Neuronal stem cell (in vitro differentiated cells): Measurements from ENCODE around the gene CAD.

Experiments used
- DNase-seq: peaks from one replicate; pipeline ENCODE4 v3.0.0-alpha.2; 2013; ENCODE audit warnings: low spot score
- H2AFZ ChIP-seq: one replicate; pipeline ENCODE4 v1.6.1; 2013; ENCODE audit warnings: mild to moderate bottlenecking, low read length, inconsistent platforms
- H2AK5ac ChIP-seq: 2 replicates; pipeline ENCODE4 v1.6.1; 2013; ENCODE audit warnings: low read depth, mild to moderate bottlenecking, inconsistent platforms, low read length, moderate library complexity, mixed read lengths
- H2BK120ac ChIP-seq: 2 replicates; pipeline ENCODE4 v1.6.1; 2013; ENCODE audit warnings: low read depth, mild to moderate bottlenecking, inconsistent platforms, low read length, moderate library complexity, mixed read lengths
- H2BK12ac ChIP-seq: one replicate; pipeline ENCODE4 v1.6.1; 2013; ENCODE audit warnings: low read length, inconsistent platforms
- H2BK15ac ChIP-seq: 2 replicates; pipeline ENCODE4 v1.6.1; 2013; ENCODE audit warnings: mild to moderate bottlenecking, low read length, inconsistent platforms, mixed read lengths
- H2BK5ac ChIP-seq: one replicate; pipeline ENCODE4 v1.6.1; 2013; ENCODE audit warnings: inconsistent platforms, mild to moderate bottlenecking, low read length, moderate library complexity
- H3K14ac ChIP-seq: one replicate; pipeline ENCODE4 v1.6.1; 2013; ENCODE audit warnings: low read length, inconsistent platforms
- H3K18ac ChIP-seq: 2 replicates; pipeline ENCODE4 v1.6.1; 2013; ENCODE audit warnings: low read length, inconsistent platforms
- H3K23ac ChIP-seq: 2 replicates; pipeline ENCODE4 v1.6.1; 2013; ENCODE audit warnings: low read depth, mild to moderate bottlenecking, mixed read lengths, low read length, inconsistent platforms; ENCODE audit not compliant: poor library complexity
- H3K27ac ChIP-seq: replicated peaks from 3 replicates; pipeline ENCODE4 v1.5.1; 2013; ENCODE audit warnings: low read length, inconsistent platforms
- H3K27me3 ChIP-seq, 3 experiments: 2 replicates each; pipeline ENCODE4 v1.6.1; 2013; ENCODE audit warnings: low read length in 3 of 3, mild to moderate bottlenecking in 2 of 3, inconsistent platforms in 1 of 3, low read depth in 1 of 3, mixed read lengths in 1 of 3, moderate library complexity in 1 of 3; ENCODE audit not compliant: control insufficient read depth in 3 of 3, insufficient read depth in 3 of 3
- H3K36me3 ChIP-seq, 2 donors: replicated peaks in 1 of 2; 2 replicates each; pipeline ENCODE4 v1.6.1; 2013; ENCODE audit warnings: low read length in 2 of 2; ENCODE audit not compliant: control insufficient read depth in 2 of 2, insufficient read depth in 2 of 2
- H3K4ac ChIP-seq: 2 replicates; pipeline ENCODE4 v1.6.1; 2013; ENCODE audit warnings: inconsistent platforms, mild to moderate bottlenecking, low read length, moderate library complexity
- H3K4me1 ChIP-seq, 2 donors: 1 replicate in 1 of 2; 2 replicates in 1 of 2; pipeline ENCODE4 v1.6.1; 2013; ENCODE audit warnings: low read length in 2 of 2, low read depth in 1 of 2; ENCODE audit not compliant: control insufficient read depth in 2 of 2, insufficient read depth in 1 of 2
- H3K4me2 ChIP-seq: one replicate; pipeline ENCODE4 v1.6.1; 2013; ENCODE audit warnings: mild to moderate bottlenecking, low read length, inconsistent platforms; ENCODE audit not compliant: insufficient read depth, poor library complexity, severe bottlenecking
- H3K4me3 ChIP-seq, 2 donors: 2 replicates each; pipeline ENCODE4 v1.5.1; 2013; ENCODE audit warnings: low read length in 2 of 2, mild to moderate bottlenecking in 2 of 2, inconsistent platforms in 1 of 2, moderate library complexity in 1 of 2
- H3K79me1 ChIP-seq: one replicate; pipeline ENCODE4 v1.6.1; 2013; ENCODE audit warnings: low read depth, mild to moderate bottlenecking, inconsistent platforms, low read length, moderate library complexity
- H3K9ac ChIP-seq: one replicate; pipeline ENCODE4 v1.6.1; 2013; ENCODE audit warnings: mild to moderate bottlenecking, low read depth, low read length, inconsistent platforms; ENCODE audit not compliant: poor library complexity
- H3K9me3 ChIP-seq, 2 donors: replicated peaks in 1 of 2; 2 replicates each; pipeline versions ENCODE3 to v1.6.1; 2013; ENCODE audit warnings: low read length in 2 of 2, mild to moderate bottlenecking in 2 of 2, inconsistent platforms in 1 of 2, low read depth in 1 of 2, mixed read lengths in 1 of 2, moderate library complexity in 1 of 2; ENCODE audit not compliant: control insufficient read depth in 2 of 2, insufficient read depth in 1 of 2
- H4K8ac ChIP-seq: one replicate; pipeline ENCODE4 v1.6.1; 2013; ENCODE audit warnings: low read depth, mild to moderate bottlenecking, inconsistent platforms, low read length, moderate library complexity
- H4K91ac ChIP-seq: one replicate; pipeline ENCODE4 v1.6.1; 2013; ENCODE audit warnings: low read length, low read depth, mild to moderate bottlenecking, inconsistent platforms; ENCODE audit not compliant: poor library complexity
- WGBS, 2 donors: extraction: QIAGEN DNeasy Blood & Tissue Kit; methylation state at CpG; one replicate each; pipeline ENCODE4 v1.1.7; 2013; ENCODE audit warnings: missing lambda C conversion rate in 2 of 2, mixed read lengths in 1 of 2; ENCODE audit not compliant: insufficient read length in 2 of 2, insufficient replicate concordance in 1 of 2; ENCODE audit errors: extremely low coverage in 2 of 2; 5-methylcytosine and 5-hydroxymethylcytosine counted together

Gene CAD

GRCh38 chr2:27178469-27178868 is 38.7 kb upstream of the CAD start:
- H3K36me3 ChIP-seq, result no peaks in the 10 kb centered on the region
- no peak overlapping the region for H2AFZ ChIP-seq
- H3K4ac ChIP-seq, result no peak overlapping the region
- H3K4me1 ChIP-seq, result no peaks in the 10 kb centered on the region
- H3K14ac ChIP-seq, result no peak overlapping the region
- H3K79me1 ChIP-seq, result no peaks in the 10 kb centered on the region
- no peak overlapping the region for H2BK15ac ChIP-seq
- H4K91ac ChIP-seq, result no peak overlapping the region
- no CpG with 5 or more reads among the region's 3 CpGs for WGBS, 2 donors
- no peak overlapping the region for H4K8ac ChIP-seq
- no peak overlapping the region for H3K4me2 ChIP-seq
- no peak overlapping the region for H2BK12ac ChIP-seq
- no peak for DNase-seq
- H3K23ac ChIP-seq, result no peak overlapping the region
- no peak overlapping the region for H2BK5ac ChIP-seq
- no peak overlapping the region for H2BK120ac ChIP-seq
- H2AK5ac ChIP-seq, result no peak overlapping the region
- no peak overlapping the region for H3K18ac ChIP-seq
- no peaks in the 10 kb centered on the region for H3K9me3 ChIP-seq
- H3K9ac ChIP-seq, result no peak overlapping the region
- no peak overlapping the region for H3K4me3 ChIP-seq
- no peak overlapping the region for H3K27ac ChIP-seq
- H3K27me3 ChIP-seq, result peaks cover 0 to 28% (median 0%) of the 10 kb centered on the region in 3 experiments

- no peak overlapping the region for H3K4me3 ChIP-seq
- H3K9me3 ChIP-seq, result no peaks in the 10 kb centered on the region
- H4K8ac ChIP-seq, result no peak overlapping the region
- no peak overlapping the region for H2BK12ac ChIP-seq
- H2AFZ ChIP-seq, result no peak overlapping the region
- no peak overlapping the region for H2BK15ac ChIP-seq
- H3K14ac ChIP-seq, result no peak overlapping the region
- DNase-seq, result no peak
- H2AK5ac ChIP-seq, result no peak overlapping the region
- H3K9ac ChIP-seq, result no peak overlapping the region
- H3K27me3 ChIP-seq, result peaks cover 0 to 28% (median 0%) of the 10 kb centered on the region in 3 experiments
- no peak overlapping the region for H3K23ac ChIP-seq
- H3K18ac ChIP-seq, result no peak overlapping the region
- no CpG with 5 or more reads among the region's 3 CpGs for WGBS, 2 donors
- H3K27ac ChIP-seq, result no peak overlapping the region
- H2BK5ac ChIP-seq, result no peak overlapping the region
- no peak overlapping the region for H3K4ac ChIP-seq
- H3K36me3 ChIP-seq, result no peaks in the 10 kb centered on the region
- H4K91ac ChIP-seq, result no peak overlapping the region
- H3K4me2 ChIP-seq, result no peak overlapping the region
- H3K4me1 ChIP-seq, result no peaks in the 10 kb centered on the region
- H3K79me1 ChIP-seq, result no peaks in the 10 kb centered on the region
- H2BK120ac ChIP-seq, result no peak overlapping the region
Observed at GRCh38 chr2:27179344-27180000, 37.7 kb upstream of the CAD start.

DNA sequence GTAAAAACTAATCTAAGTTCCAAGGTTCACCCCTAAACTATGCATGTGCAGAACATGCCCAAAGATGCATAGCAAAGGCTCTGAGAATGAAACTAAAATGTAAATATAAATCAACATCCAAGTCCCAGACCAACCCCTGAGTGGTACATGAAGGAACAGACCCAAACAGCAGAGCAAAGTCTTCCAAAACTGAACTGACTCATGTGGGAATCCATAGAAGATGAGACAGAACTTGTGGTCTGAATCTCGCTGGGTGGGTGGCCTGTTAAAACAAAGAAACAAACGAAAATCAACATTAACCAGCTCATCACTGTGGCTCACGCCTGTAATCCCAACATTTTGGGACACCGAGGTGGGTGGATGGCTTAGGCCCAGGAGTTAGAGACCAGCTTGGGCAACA is 34.8 kb upstream of the CAD start:
- no peak overlapping the region for H3K27ac ChIP-seq
- H3K4me2 ChIP-seq, result no peak overlapping the region
- H3K18ac ChIP-seq, result no peak overlapping the region
- no peak overlapping the region for H2AK5ac ChIP-seq
- no peak overlapping the region for H2BK5ac ChIP-seq
- H2AFZ ChIP-seq, result no peak overlapping the region
- no peak overlapping the region for H2BK120ac ChIP-seq
- H4K8ac ChIP-seq, result no peak overlapping the region
- no peaks in the 10 kb centered on the region for H3K4me1 ChIP-seq
- peaks cover 0 to 23% (median 0%) of the 10 kb centered on the region in 3 experiments for H3K27me3 ChIP-seq
- H2BK15ac ChIP-seq, result no peak overlapping the region
- no peak overlapping the region for H3K9ac ChIP-seq
- DNase-seq, result no peak
- no CpG with 5 or more reads among the region's 4 CpGs for WGBS, 2 donors
- no peak overlapping the region for H4K91ac ChIP-seq
- no peak overlapping the region for H3K14ac ChIP-seq
- no peak overlapping the region for H3K4me3 ChIP-seq
- no peak overlapping the region for H2BK12ac ChIP-seq
- no peak overlapping the region for H3K4ac ChIP-seq
- H3K36me3 ChIP-seq, result no peaks in the 10 kb centered on the region
- H3K9me3 ChIP-seq, result no peaks in the 10 kb centered on the region
- H3K23ac ChIP-seq, result no peak overlapping the region
- H3K79me1 ChIP-seq, result no peaks in the 10 kb centered on the region

DNA sequence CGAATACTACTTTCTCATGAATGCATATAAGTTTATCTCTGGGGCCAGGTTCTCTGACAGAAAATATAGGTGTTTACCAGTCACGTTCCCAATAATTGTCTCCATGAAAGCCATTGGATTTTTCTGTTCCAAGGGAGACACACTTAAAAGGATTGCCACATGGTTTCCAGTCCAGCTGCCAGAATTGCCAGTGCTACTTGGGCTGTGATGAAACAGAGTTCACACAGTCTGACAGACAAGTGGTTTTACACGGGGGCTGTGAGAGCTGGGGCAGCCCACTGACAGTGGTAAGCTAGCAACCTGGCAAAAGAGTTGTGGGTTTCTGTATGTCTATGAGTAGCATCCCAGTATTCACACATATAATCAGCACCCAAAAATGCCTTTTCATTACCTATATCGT is 33.1 kb upstream of the CAD start:
- no peak overlapping the region for H3K23ac ChIP-seq
- no peak overlapping the region for H3K4me2 ChIP-seq
- no peak overlapping the region for H2BK5ac ChIP-seq
- H2AFZ ChIP-seq, result no peak overlapping the region
- H3K18ac ChIP-seq, result no peak overlapping the region
- no peak overlapping the region for H3K9ac ChIP-seq
- no peak overlapping the region for H3K4ac ChIP-seq
- H3K27ac ChIP-seq, result no peak overlapping the region
- DNase-seq, result no peak
- no peak overlapping the region for H2AK5ac ChIP-seq
- H3K36me3 ChIP-seq, result no peaks in the 10 kb centered on the region
- H3K27me3 ChIP-seq, result peaks cover 0 to 23% (median 0%) of the 10 kb centered on the region in 3 experiments
- H3K4me1 ChIP-seq, result no peaks in the 10 kb centered on the region
- H2BK12ac ChIP-seq, result no peak overlapping the region
- H4K91ac ChIP-seq, result no peak overlapping the region
- no peak overlapping the region for H4K8ac ChIP-seq
- H3K14ac ChIP-seq, result no peak overlapping the region
- no peak overlapping the region for H2BK120ac ChIP-seq
- no peak overlapping the region for H3K4me3 ChIP-seq
- H2BK15ac ChIP-seq, result no peak overlapping the region
- no peaks in the 10 kb centered on the region for H3K79me1 ChIP-seq
- H3K9me3 ChIP-seq, result no peaks in the 10 kb centered on the region
- no CpG with 5 or more reads among the region's 4 CpGs for WGBS, 2 donors
